Rectal smooth muscle tissue (tissue), 1 donor: ENCODE measurements around the gene MSRB2.

Experiments used
- H3K27ac ChIP-seq: one replicate; pipeline ENCODE4 v1.7.0; 2013; ENCODE audit warnings: low read depth, low read length, inconsistent platforms
- H3K27me3 ChIP-seq: one replicate; pipeline ENCODE4 v1.7.0; 2013; ENCODE audit warnings: low read length; ENCODE audit not compliant: control insufficient read depth, insufficient read depth
- H3K36me3 ChIP-seq: one replicate; pipeline ENCODE4 v1.7.0; 2013; ENCODE audit warnings: low read length; ENCODE audit not compliant: control insufficient read depth, insufficient read depth
- H3K4me1 ChIP-seq: one replicate; pipeline ENCODE4 v1.7.0; 2013; ENCODE audit warnings: low read length; ENCODE audit not compliant: control insufficient read depth, insufficient read depth
- H3K4me3 ChIP-seq: one replicate; pipeline ENCODE4 v1.7.0; 2013; ENCODE audit warnings: low read length
- H3K9ac ChIP-seq: one replicate; pipeline ENCODE4 v1.7.0; 2013; ENCODE audit warnings: low read length

The MSRB2 gene

DNA sequence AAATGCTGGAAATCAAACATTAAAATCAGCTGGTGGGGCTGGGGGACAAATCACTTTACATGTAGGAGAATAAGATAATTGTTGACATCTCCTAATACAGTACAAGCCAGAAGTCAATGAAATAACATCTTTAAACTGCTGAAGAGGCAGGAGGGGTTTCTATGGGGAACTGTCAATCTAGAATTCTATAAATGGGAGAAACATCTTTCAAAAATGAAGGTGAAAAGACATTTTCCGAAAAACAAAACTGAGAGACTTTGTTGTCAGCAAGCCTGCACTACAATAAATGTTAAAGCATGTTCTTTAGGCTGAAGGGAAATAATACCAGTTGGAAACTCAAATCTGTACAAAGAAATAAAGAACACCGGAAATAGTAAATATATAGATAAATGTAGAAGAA is 17.3 kb upstream of the MSRB2 start:
- Histone ChIP-seq H3K9ac (no peak overlapping the region), H3K27me3 (no peaks in the 10 kb centered on the region), H3K36me3 (no peaks in the 10 kb centered on the region), H3K27ac (no peak overlapping the region), H3K4me3 (no peak overlapping the region), H3K4me1 (peaks cover 4% of the 10 kb centered on the region)

DNA sequence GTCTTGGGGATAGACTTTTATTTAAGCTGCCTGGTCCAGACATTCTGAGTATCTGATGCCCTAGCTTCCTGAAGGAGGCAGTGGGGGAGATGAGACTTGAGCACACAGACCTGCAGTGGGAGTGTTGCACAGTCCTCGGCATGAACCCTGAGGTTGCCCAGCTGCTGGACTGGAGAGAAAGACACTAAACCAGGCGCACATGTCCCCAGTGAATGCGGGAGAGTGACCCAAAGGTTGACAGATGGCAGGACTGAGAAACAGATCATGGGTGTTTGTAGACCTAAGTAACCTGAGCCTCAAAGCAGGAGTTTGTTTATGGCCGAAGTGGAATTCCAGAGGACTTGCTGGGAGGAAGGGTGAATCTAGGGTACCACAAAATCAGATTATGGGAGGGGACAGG is 15.7 kb upstream of the MSRB2 start:
- no peak overlapping the region for H3K9ac ChIP-seq
- no peaks in the 10 kb centered on the region for H3K36me3 ChIP-seq
- H3K27me3 ChIP-seq, result no peaks in the 10 kb centered on the region
- no peak overlapping the region for H3K4me3 ChIP-seq
- H3K4me1 ChIP-seq, result peaks cover 4% of the 10 kb centered on the region
- H3K27ac ChIP-seq, result no peak overlapping the region

DNA sequence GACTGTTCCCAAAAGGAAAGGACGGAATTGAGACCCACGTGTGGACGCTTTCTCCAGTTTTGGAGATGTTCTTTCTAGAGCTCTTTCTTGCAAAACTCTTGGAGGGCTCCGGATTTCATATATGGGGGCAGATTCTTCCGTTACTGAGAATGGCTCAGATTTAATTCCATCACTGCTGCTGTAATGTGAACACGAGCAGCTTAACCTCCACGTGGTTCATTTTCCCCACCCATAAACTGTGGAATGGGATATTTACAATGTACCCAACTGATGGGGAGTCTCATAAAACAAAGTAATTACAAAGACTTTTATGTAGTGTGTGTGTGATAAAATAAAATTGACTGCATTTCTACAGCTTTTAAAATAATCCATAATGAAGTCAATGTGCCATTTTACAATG is 15.1 kb upstream of the MSRB2 start:
- Histone ChIP-seq H3K4me1 (peaks cover 4% of the 10 kb centered on the region), H3K4me3 (no peak overlapping the region), H3K27ac (no peak overlapping the region), H3K36me3 (no peaks in the 10 kb centered on the region), H3K9ac (no peak overlapping the region), H3K27me3 (no peaks in the 10 kb centered on the region)

- Histone ChIP-seq H3K36me3 (no peaks in the 10 kb centered on the region), H3K9ac (no peak overlapping the region), H3K27ac (peak overlapping the region; percentile 22), H3K4me3 (no peak overlapping the region), H3K4me1 (peaks cover 4% of the 10 kb centered on the region), H3K27me3 (no peaks in the 10 kb centered on the region)
Measured at GRCh38 chr10:23081221-23081750, 14.1 kb upstream of the MSRB2 start.

GRCh38 chr10:23081891-23082290 is 13.5 kb upstream of the MSRB2 start:
- H3K27ac ChIP-seq, result no peak overlapping the region
- no peaks in the 10 kb centered on the region for H3K36me3 ChIP-seq
- H3K4me1 ChIP-seq, result peaks cover 4% of the 10 kb centered on the region
- H3K27me3 ChIP-seq, result no peaks in the 10 kb centered on the region
- H3K9ac ChIP-seq, result no peak overlapping the region
- H3K4me3 ChIP-seq, result no peak overlapping the region

DNA sequence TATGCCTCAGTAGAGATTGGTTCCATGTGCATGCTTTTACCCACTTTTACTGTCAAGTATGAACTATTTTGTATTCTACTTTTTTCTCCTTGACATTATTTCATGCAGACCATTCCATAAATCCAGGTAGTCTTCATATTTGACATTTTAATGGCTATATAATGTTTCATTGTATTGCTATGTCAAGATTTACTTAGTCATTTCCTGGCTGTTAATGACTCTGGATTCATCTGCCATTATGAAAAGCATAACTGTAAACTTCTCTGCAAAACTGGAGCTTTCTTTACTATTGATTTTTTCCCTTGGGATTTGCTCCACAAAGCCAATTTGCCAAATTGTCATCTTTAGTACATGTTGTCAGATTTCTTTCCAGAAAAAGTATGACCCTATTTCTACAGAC is 6.8 kb upstream of the MSRB2 start:
- H3K4me3 ChIP-seq, result no peak overlapping the region
- H3K27me3 ChIP-seq, result no peaks in the 10 kb centered on the region
- H3K9ac ChIP-seq, result no peak overlapping the region
- no peak overlapping the region for H3K27ac ChIP-seq
- no peaks in the 10 kb centered on the region for H3K36me3 ChIP-seq
- no peaks in the 10 kb centered on the region for H3K4me1 ChIP-seq

GRCh38 chr10:23094786-23095403 is 484 bp upstream of the MSRB2 start:
- Histone ChIP-seq H3K4me1 (peaks cover 7% of the 10 kb centered on the region), H3K36me3 (no peaks in the 10 kb centered on the region), H3K9ac (no peak overlapping the region), H3K27ac (peak overlapping the region; percentile 83), H3K4me3 (peak overlapping the region; percentile 53), H3K27me3 (no peaks in the 10 kb centered on the region)

DNA sequence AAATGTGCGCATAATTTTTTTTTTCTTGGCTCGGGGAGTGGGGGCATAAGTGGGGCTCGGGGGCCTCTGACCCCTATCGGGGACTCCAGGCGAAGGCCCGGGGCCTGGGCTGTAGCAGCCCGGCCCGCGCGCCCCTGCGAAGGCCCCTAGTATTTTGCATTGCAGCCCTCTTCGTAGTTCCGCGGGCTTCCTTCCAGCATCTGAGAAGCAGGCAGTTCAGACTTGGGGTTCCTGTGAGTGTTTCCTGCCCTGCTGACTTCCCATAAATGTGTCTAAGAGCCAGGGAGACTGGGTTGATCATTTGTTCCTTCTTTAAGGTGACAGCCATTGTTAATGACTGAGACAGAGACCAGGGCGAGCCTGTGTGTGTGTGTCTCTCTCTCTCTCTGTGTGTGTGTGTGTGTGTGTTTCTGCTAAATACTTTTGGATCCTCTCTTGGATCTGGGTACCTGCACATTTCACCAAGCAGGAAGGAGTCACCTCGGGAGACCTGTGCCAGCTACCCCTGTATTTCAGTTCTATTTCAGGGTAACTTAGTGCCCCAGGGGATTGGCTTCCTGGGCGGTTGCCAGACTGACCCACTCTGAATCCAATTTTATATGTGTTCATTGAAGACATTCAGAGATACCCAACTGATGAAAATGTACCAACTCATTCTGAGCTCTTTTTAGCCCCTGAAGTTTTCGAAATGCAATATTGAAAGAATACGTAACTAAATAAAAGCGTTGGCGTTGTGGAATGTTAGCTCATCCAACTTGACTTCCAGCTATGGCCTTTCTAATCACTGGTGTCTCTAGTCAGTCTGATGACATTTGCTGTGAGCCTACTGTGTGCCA is 805 bp downstream of the MSRB2 start:
- Histone ChIP-seq H3K27ac (peak overlapping the region; percentile 92), H3K4me1 (peaks cover 7% of the 10 kb centered on the region), H3K36me3 (no peaks in the 10 kb centered on the region), H3K9ac (peak overlapping the region; percentile 71), H3K4me3 (peak overlapping the region; percentile 73), H3K27me3 (no peaks in the 10 kb centered on the region)

DNA sequence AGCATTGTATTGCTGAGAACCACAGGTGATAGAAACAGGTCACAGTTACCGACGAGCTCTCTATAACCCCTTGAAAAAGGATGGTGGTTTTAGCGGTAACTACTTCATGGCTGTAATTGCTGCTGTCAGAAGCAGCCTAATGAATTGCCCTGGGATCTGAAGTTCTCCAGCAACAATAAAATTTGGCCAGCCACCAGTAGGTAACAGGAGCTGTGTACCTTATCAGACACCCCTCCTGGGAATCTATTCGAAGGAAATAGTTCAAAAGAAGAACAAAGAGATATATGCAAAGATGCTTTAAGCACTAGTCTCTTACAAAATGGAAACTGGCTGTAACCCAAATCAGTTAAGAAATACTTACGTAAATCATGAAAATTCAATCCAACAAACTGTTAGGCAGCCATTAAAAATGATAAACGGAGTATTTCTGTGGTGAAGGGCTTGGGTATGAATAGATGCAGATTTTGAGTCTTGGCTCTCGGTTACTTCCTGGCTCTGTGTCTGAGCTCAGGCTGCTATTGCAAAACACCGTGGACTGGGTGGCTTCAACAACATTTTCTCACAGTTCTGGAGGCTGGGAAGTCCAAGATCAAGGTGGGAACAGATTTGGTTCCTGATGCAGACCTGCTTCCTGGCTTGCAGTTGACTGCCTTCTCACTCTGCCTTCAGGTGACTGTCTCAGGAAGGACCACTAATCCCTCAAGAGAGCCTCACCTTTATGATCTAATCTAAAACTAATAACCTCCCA is 1.6 kb downstream of the MSRB2 start:
- H3K27me3 ChIP-seq, result no peaks in the 10 kb centered on the region
- H3K36me3 ChIP-seq, result no peaks in the 10 kb centered on the region
- peak overlapping the region; percentile 92 for H3K27ac ChIP-seq
- peaks cover 7% of the 10 kb centered on the region for H3K4me1 ChIP-seq
- peak overlapping the region; percentile 73 for H3K4me3 ChIP-seq
- H3K9ac ChIP-seq, result no peak overlapping the region

GRCh38 chr10:23099079-23099478 is 3.7 kb downstream of the MSRB2 start:
- Histone ChIP-seq H3K36me3 (no peaks in the 10 kb centered on the region), H3K4me3 (no peak overlapping the region), H3K27me3 (no peaks in the 10 kb centered on the region), H3K9ac (no peak overlapping the region), H3K27ac (no peak overlapping the region), H3K4me1 (peaks cover 7% of the 10 kb centered on the region)

GRCh38 chr10:23099816-23100215 is 4.4 kb downstream of the MSRB2 start:
- H3K4me3 ChIP-seq, result no peak overlapping the region
- H3K9ac ChIP-seq, result no peak overlapping the region
- H3K27me3 ChIP-seq, result no peaks in the 10 kb centered on the region
- H3K4me1 ChIP-seq, result peaks cover 7% of the 10 kb centered on the region
- peaks cover 6% of the 10 kb centered on the region for H3K36me3 ChIP-seq
- H3K27ac ChIP-seq, result no peak overlapping the region

- Histone ChIP-seq H3K36me3 (peaks cover 6% of the 10 kb centered on the region), H3K27me3 (no peaks in the 10 kb centered on the region), H3K27ac (no peak overlapping the region), H3K4me1 (peaks cover 7% of the 10 kb centered on the region), H3K9ac (no peak overlapping the region), H3K4me3 (no peak overlapping the region)
Measured at GRCh38 chr10:23100331-23101030, 5.1 kb downstream of the MSRB2 start.
